Stimulated activated CD8-positive, alpha-beta memory T cell treated with anti-CD3 and anti-CD28 coated beads, Interleukin-12 subunit alpha, Interleukin-12 subunit beta, amount 100 ng/mL, for 24 hours (primary cell): Measurements from ENCODE around the gene KISS1R.

ENCODE experiments used
- DNase-seq: peaks from one replicate; pipeline ENCODE4 v3.0.0-alpha.2; 2020; ENCODE audit errors: extremely low read depth

The KISS1R gene

DNA sequence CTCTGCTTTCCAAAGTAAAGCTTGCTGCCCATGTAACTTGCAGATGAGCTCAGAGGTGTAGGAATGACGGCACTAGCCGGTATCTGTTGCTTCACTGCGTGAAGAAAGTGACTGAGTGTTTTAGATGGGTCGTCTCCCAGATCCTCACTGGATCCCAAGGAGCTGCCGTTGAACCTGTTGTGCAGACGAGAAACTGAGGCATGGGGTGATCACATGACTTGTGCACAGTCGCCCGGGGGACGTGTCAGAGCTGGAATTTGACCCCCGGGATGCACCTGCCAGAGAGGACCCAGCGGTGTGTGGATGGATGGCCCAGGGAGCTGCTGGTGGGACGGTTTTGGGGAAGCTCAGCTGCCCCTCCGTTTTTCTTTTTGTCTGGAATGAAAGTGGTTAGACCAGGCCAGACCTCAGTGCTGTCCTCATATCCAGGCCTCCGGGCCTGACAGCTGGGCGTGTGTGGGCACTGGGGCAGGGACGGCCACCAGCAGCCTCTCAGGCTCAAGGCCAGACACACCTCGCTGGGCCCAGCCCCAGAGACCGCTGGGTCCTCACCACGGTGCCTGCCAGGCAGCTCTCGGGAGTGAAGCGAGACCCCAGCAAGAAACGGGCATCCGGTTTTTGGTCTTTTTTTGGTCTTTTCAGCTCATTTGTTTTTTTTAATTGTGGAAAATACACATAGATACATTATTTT lies 21.2 kb downstream of the KISS1R start:
- DNase-seq, result no peak

DNA sequence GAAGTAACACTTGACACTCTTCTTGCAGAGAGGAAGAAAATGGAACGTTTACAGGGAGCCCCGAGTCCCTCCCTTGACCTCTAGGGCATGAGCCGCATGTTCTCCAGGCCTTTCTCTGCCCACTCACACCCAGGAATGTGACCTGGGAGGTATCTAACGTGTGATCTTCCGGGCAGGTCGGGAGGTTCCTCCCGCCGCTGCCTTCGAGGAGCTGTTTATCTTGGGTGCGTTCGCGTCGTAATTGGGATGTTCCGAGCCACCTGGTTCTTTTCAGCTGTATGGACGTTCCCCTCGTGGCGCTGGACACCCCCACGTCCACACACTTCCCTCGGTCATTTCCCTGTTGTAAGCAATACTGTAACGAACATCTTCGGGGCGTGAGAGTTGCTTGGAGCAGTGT lies 22.3 kb downstream of the KISS1R start:
- no peak for DNase-seq

DNA sequence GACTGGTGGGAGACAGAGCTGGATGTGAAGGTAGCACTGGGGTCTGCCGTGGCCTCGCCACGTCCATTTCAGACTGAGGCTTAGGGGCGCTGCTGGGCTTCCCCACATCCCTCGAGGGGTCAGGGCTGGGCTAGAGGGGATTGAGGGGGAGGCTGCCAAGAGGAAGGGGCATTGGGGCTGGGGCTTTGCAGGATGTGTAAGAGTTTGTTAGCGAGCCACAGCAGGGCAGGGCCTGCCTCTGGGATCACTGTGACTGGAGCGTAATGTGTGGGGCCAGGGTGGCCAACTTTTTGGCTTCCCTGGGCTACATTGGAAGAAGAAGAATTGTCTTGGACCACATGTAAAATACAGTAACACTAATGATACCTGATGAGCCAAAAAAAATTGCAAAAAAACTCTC lies 22.8 kb downstream of the KISS1R start:
- DNase-seq, result no peak

DNA sequence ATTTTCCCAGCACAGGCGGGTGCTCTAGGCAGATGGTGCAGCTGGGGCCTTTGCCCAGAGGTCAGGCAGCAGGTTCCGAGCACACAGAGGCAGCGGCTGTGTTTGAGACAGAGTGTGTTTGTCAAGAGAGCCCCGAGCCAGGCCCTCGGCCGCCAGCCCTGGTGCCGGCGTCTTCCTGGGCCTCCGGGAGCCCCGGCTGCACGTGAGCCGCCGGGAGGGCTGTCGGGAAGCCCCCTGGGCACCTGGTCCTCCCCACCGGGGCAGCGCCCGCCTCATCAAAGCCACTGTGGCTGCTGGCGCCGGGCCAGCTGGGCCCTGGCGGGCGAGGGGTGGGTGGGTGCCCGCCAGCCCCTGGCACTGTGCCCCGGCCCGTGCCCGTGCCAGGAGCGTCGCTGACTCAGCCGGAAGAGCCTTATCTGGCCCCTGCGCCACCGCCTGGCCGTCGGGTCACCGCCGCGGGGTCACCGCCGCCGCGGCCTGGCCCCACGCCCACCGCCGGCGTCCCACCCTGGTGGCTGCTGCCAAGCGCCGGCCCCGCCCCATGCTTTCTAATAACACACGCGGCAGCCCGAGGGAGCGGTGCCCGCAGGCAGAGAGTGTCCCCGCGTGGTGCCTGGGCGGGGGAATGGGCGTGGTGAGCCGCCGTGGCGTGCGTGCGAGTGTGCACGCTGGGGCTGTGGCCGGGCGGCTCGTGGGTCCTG lies 23.6 kb downstream of the KISS1R start:
- no peak for DNase-seq

DNA sequence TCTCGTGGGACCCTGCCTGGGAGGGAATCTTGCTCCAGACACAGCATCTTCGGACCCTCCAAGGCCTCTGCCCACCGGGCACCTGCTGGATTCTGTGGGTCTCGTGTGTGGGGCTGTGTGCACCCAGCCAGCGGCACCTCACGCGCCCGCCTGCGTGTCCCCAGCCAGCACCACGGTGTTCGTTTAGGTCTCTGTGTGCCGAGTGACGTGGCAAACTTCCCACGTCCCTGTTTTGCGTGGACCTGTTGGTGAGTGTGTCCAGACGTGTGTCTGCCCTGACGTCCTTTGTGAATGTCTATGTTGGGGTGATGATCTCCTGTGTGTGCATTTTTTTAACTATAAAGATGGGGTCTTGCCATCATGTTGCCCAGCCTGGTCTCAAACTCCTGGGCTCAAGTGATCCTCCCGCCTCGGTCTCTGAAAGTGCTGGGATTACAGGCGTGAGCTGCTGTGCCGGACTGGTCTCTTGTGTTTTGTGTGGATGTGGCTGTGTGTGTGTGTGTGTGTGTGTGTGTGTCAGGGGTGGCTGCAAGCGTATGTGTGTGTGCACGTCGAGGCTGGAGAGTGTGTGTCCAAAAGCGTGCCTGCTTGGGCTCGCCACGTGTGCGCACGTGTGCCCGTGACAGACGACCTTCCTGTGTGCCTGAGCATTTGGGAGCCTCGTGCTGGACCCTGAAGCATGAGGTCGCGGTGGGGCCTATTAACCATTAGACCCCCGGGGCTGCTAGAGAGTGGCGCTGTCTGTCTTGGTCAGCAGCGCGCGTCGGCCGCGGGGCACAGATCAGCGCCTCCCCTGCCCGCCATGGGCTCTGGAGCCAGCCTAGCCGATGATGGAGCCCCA lies 24.4 kb downstream of the KISS1R start:
- DNase-seq, result no peak

DNA sequence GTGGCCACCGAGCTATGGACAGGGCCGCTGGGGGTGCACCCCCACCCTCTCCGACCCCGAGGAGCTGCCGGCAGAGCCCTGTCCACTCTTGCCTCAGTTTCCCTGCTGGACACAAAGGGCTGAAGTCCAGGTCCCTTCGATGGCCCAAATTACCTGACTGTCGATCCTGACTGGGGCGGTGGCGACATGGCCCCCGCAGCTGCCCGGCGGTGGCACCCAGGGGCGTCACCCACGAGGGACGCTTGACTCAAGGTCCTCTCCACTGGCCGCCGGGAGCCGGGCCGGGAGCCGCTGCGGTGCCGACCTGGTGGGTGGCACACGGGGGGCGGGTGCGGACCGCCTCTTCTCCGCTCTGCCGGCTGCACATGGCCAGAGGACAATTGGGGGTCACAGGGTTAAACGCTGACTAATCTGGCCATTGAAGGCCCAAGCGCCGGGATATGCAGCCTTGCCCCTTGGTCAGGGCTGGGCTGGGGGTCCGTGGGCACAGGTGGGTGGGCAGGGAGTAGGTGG lies 25.1 kb downstream of the KISS1R start:
- no peak for DNase-seq

DNA sequence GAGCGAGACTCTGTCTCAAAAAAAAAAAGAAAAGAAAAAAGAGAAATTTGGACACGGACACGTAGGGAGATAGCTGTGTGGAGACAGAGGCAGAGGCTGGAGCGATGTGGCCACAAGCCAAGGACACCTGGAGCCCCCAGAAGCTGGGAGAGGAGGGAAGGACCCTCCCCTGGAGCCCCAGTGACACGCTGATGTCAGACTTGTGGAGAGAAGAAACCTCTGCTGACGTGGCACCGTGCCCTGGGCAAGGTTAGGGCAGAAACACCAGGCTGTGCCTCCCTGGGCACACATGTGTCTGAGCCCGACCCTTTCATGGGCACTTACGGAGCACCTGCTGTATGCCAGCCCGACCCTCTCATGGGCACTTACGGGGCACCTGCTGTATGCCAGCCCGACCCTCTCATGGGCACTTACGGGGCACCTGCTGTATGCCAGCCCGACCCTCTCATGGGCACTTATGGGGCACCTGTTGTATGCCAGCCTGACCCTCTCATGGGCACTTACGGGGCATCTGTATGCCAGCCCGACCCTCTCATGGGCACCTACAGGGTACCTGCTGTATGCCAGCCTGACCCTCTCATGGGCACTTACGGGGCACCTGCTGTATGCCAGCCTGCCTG lies 26.5 kb downstream of the KISS1R start:
- no peak for DNase-seq

DNA sequence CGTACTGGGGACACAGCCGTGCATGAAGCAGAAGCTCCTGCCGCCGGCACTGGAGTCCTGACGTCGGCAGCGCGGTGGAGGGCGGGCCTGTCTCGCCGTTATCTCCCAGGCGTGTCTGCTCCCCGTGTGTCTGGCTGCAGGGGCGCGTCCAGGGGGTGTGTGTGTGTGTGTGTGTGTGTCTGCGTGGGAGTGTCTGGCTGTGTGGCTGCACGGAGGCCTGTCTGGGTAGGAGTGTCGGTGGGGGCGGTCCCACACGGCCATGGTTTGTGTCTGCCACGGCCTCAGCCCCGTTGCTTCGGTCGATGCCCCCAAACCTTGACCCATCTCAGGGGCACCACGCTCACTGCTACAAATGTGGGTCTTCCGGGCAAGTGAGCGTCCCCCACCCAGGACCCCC lies 27.0 kb downstream of the KISS1R start:
- no peak for DNase-seq

DNA sequence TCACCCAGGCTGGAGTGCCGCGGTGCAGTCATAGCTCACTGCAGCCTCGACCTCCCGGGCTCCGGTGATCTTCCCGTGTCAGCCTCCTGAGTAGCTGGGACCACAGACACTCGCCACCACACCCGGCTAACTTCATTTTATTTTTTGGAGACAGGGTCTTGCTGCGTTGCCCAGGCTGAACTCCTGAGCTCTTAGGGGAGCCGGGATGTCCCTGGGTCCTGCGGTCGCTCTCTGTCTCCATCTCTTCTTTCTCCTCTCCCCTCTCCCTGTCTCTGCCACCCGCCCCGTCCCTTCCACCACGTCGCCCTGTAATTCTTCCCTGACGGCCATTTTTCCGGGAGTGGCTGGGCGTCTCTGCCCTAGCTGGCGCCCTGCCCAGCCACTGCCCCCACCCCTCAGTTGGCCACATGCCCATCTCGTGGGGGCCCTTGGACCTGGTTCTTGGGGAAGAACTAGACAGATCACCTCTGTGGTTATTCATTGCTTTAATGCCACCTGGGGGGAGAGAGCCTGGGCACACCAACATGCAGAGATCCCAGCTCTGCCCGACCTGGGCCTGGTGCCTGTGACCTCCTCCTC lies 27.6 kb downstream of the KISS1R start:
- DNase-seq, result no peak

DNA sequence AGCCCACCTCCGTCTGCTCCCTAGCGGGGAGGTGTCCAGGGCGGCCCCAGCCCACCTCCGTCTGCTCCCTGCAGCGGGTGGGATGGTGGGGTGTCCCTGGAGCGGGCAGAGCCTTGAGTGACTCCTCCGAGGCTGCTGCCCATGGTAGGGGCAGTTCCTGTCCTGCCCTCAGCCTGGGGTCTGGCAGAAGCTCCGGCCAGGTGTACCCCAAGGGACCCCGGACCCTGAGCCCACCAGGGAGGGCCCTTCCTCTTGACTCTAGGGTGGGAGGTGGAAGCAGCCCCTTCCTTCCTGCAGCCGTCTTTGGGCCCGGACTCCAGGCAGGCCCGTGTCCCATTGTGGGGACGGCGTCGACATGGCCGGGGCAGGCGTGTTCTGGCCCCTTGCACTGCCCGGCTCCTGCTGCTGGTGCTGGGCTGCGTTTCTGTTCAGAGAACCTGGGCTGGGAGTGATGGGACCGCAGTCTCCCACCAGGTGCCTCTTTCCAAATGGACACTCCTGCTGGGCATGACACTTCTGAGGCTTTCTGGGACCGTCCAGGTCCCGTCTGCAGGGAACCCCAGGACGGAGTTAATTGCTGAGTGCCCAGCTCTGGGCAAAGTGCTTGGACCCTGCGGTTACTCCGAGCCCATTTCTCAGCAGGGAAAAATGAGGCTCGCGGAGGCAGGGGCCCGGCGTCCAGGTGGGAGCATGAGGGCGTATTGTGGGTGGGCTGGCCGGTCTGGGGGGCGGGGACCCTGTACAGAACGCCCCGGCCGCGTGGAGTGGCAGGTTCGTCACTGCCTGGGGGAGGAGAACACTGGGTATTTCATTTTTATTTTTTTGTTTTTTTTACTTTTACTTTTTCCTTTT lies 28.5 kb downstream of the KISS1R start:
- DNase-seq, result no peak

DNA sequence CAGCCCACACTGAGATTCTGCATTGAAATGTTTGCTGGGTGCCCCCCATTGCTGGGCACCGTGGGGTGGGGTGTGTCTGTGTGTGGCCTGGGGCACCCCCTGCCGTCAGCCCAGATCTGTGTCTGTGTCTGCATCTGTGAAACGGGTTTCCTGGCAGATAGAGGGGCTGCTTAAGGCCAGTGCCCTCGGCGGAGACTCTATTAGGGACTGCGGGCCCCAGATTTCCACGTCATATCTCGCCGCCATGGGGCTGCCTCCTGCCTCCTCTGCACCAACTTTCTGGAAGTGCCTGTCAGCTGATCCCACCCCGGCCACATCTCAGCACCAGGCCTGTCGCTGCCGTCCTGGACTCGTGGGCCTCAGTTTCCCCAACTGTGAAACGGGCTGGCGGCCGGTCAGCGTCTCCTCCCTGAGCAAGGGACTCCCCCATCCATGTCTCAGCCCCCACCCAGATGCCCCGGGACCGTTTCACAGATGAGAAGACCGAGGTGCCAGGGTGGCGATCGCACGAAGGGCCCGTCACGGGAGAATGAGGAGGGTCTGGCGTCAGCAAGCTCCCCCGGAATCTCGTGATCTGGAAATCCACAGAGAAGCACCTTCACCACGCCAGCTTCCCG lies 30.1 kb downstream of the KISS1R start:
- DNase-seq, result no peak

DNA sequence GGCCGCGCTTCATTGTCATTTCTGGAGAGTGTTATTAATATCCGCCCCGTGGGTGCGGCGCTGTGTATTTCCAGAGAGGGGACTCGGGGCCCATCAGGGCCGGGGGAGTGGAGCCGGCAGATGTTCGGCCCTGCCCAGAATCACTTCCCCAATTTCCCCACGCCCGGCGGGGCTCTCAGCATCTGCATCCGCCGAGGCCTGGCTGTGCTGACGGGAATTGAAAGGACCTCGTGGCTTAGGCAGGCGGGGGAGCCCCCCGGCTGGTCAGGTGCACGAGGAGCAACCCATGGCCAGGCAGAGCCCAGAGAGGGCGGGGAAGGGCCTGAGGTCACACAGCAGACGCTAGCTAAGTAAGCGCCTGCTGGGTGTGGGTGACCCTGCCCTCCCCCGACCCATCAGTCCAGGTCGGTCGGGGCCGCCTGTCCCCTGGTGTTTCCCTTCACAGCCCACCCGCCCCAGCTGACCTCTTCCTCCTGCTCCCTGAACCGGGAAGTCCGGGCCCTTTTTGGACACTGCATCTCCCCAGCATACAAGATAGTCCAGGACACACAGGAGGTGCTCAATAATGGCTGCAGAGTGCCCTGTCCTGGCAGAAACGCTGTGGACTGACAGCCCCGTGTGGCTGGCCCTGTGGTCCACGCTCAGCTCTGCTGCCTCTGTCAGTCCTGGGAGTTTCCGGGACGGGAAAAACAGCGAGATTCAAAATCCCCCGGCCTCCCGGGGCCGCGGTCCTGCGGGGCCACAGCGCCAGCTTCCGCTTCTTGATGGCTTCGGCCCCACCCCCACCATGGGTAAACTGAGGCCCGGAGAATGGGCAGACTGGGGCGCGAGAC lies 30.8 kb downstream of the KISS1R start:
- DNase-seq, result no peak

DNA sequence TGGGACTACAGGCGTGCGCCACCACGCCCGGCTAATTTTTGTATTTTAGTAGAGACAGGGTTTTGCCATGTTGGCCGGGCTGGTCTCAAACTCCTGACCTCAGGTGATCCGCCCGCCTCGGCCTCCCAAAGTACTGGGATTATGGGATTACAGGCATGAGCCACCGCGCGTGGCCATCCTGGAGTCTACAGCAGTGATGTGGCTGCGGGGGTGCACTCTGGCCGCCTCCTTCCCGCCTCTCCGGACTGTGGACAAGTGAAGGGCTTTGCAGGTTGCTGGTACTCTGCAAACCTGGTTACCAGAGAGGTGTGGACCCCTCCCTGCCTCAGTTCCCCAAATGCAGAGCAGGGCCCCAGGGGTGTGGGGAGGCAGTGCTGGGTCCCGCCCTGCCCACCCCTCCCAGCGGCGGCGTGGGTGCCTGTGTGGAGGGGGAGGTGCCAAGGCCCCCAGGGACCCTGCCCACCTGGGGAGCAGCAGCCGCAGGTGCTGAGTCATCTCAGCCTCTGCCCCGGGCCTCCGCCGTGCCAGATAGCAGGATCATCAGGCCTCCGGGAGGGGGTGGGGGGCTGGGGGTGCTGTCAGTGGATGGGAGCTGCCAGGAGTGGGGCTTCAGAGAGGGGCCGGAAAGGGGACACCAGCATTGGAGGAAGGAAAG lies 31.8 kb downstream of the KISS1R start:
- no peak for DNase-seq

DNA sequence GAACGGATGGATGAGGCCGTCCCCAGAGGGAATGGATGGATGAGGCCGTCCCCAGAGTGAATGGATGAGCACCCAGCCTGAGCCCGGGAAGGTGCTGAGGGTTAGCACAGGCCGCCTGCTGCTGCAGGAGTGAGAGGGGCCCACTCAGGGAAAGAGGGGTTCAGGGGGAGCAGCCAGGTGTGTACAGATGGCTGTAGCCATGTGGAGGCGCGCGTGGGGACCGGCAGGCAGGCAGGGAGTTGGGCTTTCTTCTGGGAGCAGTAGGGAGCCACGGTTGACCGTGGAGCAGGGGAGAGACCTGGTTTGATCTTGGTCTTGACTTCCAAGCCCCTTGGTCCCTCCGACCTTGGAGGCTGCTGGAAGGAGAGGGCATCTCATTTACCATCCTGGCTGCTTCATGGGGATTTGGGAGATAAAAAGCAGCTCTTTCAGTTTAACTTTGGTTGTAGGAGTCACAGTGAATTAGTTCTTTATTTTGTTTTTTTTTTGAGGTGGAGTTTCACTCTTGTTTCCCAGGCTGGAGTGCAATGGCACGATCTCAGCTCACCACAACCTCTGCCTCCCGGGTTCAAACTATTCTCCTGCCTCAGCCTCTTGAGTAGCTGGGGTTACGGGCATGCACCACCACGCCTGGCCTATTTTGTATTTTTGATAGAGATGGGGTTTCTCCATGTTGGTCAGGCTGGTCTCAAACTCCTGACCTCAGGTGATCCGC lies 33.4 kb downstream of the KISS1R start:
- no peak for DNase-seq

DNA sequence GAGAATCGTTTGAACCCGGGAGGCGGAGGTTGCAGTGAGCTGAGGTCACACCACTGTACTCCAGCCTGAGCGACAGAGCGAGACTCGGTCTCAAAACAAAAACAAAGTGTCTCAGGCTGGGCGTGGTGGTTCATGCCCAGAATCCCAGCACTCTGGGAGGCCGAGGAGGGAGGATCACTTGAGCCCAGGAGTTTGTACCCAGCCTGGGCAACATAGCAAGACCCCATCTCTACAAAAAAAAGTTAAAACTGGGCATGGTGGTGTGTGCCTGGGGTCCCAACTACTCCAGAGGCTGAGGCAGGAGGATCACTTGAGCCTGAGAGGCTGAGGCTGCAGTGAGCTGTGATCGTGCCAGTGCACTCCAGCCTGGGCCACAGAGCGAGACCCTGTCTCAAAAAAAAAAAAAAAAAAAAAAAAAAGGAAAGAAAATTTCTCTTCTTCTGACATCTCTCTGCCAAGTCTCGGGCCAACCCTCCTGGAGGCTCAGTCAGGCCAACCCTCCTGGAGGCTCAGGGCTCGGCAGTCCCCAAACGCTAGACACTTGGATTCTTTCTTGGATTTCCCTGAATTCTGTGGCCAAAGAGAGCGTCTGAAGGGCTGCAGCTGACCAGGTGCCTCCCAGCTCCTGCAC lies 35.0 kb downstream of the KISS1R start:
- no peak for DNase-seq

DNA sequence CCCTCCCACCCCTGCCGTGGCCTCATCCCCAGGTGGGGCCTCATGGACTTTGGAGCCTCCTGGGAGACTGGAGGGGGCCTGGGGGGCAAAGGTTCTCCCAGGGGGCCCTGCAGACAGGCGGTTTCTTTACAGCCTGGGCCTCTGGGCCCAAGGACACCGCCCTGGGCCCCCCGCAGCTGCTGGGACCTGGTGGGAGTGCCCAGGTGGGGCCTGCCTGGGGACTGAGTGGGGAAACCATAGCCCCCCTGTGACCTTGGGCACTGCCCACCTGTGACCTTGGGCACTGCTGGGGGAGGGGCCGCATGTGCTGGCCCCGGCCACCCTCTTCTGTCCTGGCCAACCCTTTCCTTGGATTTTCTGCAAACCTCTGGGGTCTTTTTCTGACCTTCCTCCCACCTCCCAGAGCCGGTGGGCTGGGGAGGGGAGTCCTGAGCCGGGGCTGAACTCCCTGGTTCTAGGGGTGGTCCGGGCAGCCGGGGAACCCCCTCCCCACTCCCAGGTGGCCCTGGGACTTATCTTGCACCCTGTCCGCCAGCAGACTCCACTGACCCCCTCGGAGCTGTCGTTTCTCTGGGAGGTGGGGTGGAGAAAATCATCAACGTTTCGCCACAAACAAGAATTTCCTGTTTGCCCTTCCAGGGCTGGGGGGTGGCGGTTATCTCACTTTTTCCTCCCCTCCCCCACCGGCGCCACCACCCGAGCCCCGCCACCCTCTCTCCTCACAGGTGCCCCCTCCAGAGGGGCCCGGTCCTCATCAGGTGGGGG lies 35.7 kb downstream of the KISS1R start:
- DNase-seq, result no peak
